IMR-90 (cell line): Measurements from ENCODE around the gene POGK.

Experiments used
- BHLHE40 ChIP-seq: fragments of 150-350 bp; IDR thresholded peaks from 2 replicates; pipeline ENCODE4 v1.6.1; 2016; ENCODE audit warnings: mild to moderate bottlenecking, low read depth, low read length
- CTCF ChIP-seq: conservative IDR thresholded peaks from 2 replicates; pipeline ENCODE4 v1.5.1; 2012; ENCODE audit warnings: mild to moderate bottlenecking, low read depth, low read length, improper control_type of control experiment
- FOS ChIP-seq: fragments of 150-350 bp; IDR thresholded peaks from 2 replicates; pipeline ENCODE4 v1.6.1; 2016; ENCODE audit warnings: low read depth, low read length
- MAFK ChIP-seq: IDR thresholded peaks from 2 replicates; pipeline ENCODE4 v1.6.1; 2012; ENCODE audit warnings: low read depth, low read length, improper control_type of control experiment
- MXI1 ChIP-seq: IDR thresholded peaks from 2 replicates; pipeline ENCODE4 v1.6.1; 2012; ENCODE audit warnings: low read depth, mild to moderate bottlenecking, low read length, moderate library complexity, borderline replicate concordance
- POLR2A ChIP-seq: IDR thresholded peaks from 2 replicates; pipeline ENCODE4 v1.6.1; 2012; ENCODE audit warnings: mild to moderate bottlenecking, low read depth, low read length
- TF ChIP-seq, protein P1 (sequence below): fragments of 150-350 bp; IDR thresholded peaks from 2 replicates; pipeline ENCODE4 v1.6.1; 2017; ENCODE audit warnings: mild to moderate bottlenecking, antibody characterized with exemption, low read length, low read depth

GRCh38 chr1:166814611-166815010 is 24.7 kb upstream of the POGK start:
- TF ChIP-seq CTCF (no peak), POLR2A (no peak), BHLHE40 (no peak), FOS (no peak), MXI1 (no peak), MAFK (no peak)
- TF ChIP-seq, protein P1, sequence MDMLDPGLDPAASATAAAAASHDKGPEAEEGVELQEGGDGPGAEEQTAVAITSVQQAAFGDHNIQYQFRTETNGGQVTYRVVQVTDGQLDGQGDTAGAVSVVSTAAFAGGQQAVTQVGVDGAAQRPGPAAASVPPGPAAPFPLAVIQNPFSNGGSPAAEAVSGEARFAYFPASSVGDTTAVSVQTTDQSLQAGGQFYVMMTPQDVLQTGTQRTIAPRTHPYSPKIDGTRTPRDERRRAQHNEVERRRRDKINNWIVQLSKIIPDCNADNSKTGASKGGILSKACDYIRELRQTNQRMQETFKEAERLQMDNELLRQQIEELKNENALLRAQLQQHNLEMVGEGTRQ, result no peak
